SW480 (cell line): ENCODE results near the gene SMAD2.
"Not testable (repeated sequence)": the region's sequence is repeated elsewhere in the genome, so short reads cannot be mapped to it uniquely, and the experiment has no call there.

Experiments
- DNase-seq: peaks from one replicate; pipeline ENCODE4 v3.0.0-alpha.2; 2016; ENCODE audit warnings: low spot score

The SMAD2 gene

DNA sequence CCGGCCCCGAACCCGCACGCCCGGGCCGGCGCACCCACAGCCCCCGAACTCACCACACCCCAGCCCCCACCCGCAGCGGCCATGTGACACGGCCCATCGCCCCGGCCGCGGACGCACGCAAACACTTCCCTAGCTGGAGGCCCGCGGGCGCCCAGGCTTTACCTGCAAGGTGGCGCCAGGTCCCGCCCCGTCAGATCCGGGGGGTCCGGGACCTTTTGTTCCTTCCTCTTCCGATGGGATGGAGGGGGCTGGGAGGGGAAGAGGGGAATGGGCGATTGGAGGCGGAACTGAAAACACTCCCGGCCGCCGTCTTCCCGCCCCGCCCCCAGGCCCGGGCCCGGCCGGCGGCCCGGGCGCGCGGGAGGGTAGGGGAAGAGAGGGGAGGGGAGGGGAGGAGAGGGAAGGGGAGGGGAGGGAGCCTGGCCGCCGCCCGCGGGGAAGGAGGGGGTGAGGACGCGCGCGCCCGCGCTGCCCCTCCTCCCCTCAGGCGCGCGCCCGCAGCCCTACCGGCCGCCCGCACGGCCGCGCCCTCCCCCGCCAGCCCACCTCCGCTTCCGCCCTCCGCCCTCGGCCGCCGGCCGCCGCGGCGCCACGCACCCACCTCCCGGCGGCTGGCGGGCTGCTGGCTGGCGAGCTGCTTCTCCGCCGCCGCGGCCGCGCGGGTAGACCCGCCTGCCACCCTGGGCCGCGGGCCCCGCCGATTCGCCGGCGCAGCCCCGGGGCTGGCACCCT, at the start of gene SMAD2:
Gene SMAD2 (minus strand): TSS at position 461 of the 732 bp plus-strand sequence. CDS start 33,903 bp downstream, outside the sequence.
- DNase-seq = peak; percentile 59

GRCh38 chr18:47979611-47980200, 49.2 kb upstream of the SMAD2 start:
- DNase-seq = no peak

DNA sequence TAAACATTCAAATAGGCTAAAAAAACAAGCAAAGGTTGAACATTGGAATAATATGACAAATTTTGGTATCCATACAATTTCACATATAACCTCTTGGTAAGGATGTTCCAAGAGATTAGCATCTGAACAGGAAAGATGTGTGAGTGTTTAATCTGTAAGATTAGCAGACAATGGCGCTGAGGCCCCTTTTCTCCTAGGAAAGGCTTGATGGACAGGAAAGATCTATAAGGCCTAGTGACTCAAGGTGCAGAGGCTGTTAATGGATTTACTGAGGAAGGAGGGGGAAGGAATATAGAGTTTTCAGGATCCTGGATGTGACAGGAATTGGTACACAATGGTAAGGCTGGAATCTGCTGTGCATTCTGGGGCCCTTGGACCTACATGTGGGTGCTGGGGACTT, 48.1 kb upstream of the SMAD2 start:
- DNase-seq = no peak

DNA sequence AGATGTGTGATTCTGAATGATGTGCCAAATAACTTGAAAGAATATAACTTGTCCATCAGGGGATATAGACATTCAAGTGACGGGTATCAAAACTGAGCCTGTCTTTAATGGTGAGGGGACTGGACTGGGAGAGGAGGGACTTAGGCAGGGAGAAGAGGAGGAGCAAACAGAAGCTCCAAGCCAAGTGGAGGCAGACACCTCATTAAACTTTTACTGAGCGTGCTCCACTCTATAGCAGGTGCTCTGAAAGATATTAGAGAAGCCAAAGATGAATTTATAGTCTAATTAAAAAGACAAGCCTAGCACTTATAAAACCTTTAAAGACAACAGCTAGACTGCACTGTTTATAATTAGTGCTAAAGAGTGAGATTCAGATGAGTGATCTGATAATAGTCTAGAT, 47.7 kb upstream of the SMAD2 start:
- DNase-seq = no peak

GRCh38 chr18:47975701-47976100, 45.2 kb upstream of the SMAD2 start:
- DNase-seq = no peak

DNA sequence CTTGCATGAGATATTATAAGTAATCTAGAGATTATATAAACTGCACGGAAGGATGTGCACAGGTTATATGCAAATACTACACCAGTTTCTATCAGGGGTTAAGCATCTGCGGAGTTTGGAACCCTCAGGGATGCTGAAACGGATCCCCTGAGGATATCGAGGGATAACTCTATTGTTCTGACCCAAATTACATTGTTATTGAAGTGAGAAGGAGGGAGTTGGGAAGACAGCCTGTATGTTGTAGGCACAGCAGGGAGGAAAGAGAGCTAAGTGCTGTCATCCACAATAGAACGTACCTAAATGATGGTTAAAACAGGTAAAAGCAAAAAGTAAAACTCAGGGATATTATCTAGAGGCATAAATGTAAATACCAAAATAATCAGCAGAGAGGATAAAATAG, 44.6 kb upstream of the SMAD2 start:
- no peak for DNase-seq

GRCh38 chr18:47970664-47971531, 40.4 kb upstream of the SMAD2 start:
- no peak for DNase-seq

GRCh38 chr18:47969816-47970215, 39.4 kb upstream of the SMAD2 start:
- peak; percentile 18 for DNase-seq

DNA sequence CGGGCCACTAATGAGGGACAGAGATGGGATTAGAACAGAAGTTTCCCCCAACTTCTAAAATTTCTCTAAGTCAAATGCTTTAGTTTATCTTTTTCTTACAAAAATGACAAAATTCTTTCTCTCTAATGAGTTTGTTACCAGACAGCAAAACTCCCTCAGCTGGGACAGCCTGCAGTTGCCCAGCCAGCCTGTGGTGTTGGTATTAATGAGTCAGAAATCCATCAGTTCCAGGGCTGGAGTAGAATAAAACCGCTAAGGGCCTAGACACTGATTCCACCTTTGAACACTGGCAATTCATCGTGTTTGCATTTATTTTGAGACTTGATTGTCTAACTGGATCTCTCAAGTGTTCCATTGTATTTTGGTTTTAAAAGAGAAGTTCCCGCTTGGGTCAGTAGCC, 38.3 kb upstream of the SMAD2 start:
- no peak for DNase-seq

GRCh38 chr18:47968006-47968676, 37.7 kb upstream of the SMAD2 start:
- no peak for DNase-seq

DNA sequence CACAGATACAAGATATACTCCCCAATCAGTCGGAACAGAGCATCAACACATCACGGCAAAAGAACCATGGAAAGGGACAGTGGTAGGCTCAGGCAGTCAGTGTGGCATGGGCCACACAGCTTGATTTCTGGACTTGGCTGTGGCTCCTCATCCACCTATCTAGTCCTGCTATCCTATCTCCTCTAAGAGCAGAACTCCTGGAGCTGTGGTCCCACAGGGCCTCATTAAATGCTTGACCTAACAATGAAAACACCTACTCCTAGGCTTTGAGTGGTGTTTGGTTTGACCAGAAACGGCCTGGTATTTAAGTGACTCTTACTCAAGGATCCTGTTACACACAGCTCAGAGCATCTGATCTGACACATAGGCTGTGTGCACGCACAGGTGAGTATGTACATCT, 33.6 kb upstream of the SMAD2 start:
- no peak for DNase-seq

DNA sequence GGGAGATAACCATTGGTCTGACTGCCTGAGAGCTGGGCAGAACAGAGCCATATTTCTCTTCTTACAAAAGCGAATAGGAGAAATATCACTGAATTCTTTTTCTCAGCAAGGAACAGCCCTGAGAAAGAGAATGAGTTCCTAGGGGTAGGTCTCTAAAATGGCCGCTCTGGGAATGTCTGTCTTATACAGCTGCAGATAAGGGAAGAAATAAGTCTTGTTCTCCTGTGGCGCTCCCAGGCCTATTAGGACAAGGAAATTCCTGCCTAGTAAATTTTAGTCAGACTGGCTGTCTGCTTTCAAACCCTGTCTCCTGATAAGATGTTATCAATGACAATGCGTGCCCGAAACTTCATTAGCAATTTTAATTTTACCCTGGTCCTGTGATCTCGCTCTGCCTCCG, 30.5 kb upstream of the SMAD2 start:
- not testable (repeated sequence) for DNase-seq

DNA sequence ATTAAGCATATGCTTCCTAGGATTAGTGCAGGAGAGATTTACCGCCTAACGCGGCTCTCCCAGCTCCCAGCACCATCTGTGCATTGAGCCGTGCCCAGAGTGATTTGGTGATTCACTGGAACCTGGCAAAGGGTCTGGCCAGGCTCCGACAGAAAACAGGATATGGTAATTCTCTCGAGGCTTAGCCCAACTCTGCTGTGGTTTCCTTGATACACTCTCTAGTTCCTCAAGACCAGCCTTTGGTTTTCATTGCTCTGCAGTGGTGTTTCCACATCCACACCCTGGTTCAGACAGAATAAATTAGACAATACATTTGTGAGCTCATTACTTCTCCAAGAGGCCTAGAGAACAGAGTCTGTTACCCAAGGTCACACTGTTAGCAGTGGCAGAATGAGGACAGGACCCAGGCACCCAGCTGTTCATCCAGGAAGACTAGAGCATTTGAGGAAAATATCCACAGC, 23.0 kb upstream of the SMAD2 start:
- no peak for DNase-seq

- DNase-seq = no peak
Observed at GRCh38 chr18:47950511-47950910, 20.1 kb upstream of the SMAD2 start.

- DNase-seq = no peak
Observed at GRCh38 chr18:47949202-47949601, 18.7 kb upstream of the SMAD2 start.

GRCh38 chr18:47946889-47947288, 16.4 kb upstream of the SMAD2 start:
- no peak for DNase-seq

DNA sequence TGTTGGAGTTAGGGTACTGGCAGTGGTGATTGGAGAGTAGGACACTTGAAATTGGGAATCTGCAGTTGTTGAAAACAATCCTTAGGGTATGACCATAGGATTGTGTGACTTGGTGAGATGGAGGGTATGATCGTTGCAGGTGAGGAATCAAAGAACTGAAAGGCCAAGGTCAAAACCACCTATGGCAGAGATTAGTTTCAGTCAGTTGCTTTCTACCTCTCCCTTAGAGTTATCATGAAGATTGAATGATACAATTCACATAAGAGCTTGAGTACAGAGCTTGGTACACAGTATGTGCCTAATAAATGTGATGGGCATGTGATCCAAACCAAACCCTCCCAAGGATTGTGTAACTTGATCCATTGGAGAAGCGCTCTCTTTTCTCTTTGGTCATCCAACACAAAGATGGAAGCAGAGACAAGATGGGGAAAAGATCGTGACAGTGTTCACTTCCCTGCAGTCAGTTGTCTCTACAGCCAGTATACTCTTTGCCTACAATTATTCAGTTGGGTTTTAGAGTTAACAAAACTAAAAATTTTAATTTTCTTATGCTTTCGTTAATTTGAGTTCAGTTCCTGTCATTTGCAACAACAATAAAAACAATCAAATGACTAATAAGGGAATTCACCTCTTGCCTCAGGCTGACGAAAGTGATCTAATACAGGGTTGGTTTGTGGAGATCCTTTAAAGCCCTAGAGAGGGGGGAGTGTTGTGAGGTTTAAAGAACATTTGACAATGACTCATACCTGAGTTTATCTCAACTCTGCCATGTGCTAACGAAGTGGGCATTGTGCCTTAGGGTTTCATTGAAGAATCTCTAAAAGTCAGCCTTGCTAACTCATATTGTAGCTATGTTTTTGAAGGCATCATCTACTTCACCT, 14.8 kb upstream of the SMAD2 start:
- peak; percentile 58 for DNase-seq

DNA sequence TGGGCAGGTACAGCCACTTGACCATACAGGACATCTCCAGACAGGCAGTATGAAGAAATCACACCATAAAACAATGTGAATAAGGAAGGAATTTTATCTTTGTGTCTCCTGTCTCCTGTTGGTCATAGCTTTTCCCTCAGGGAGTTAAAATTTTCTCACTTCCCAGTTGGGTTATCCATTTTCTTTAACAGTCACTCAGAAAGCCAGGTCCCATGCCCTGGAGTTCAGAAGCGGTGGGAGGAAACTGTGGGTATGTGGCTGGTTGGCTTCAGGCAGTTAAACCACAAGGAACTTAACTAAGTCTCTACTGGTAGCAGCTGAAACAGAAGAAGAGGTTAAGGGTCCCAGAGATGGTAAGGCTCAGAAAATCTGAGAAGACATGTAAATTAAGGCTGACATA, 6.5 kb upstream of the SMAD2 start:
- DNase-seq = no peak

- DNase-seq = no peak
Observed at GRCh38 chr18:47935321-47936055, 5.0 kb upstream of the SMAD2 start.

GRCh38 chr18:47932603-47933002, 2.1 kb upstream of the SMAD2 start:
- peak; percentile 4 for DNase-seq

DNA sequence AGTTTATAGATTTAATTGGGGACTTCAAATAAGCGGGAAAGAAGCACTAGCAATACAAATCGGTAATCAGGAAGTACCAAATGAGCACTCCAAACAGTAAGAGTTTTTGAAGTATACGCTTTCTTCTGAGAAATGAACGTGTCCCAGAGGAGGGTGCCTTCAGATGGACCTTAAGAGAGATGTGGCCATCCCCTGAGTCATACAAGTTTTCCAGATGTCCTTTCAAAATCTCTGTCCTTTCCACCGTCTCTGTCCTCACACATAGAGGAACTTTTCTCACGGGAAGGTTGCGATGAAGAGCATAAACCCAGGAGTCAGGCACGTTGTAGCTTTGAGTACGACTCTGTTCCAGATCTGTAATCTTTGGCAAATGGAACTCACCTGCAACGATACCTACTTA, 1.7 kb upstream of the SMAD2 start:
- no peak for DNase-seq
